IMR-90 (cell line): Measurements from ENCODE around the gene FGFR4. TPM values are rescaled to one million over a fixed set of nuclear protein-coding genes. Genes with fewer than 3 reads are reported as not detected.

Experiments used
- ATAC-seq: fragments of 200-7000 bp; cut with Tn5 transposase; 2 replicates; pipeline ENCODE4 v1.9.1; 2020; ENCODE audit warnings: low read depth, mild to moderate bottlenecking, moderate library complexity
- BruUV-seq: library from RNA; stranded (reverse); fragments of 400-500 nt; replicated peaks from 2 replicates; lab custom pipeline; 2021; lab: Mats Ljungman, UMichigan
- CTCF ChIA-PET: fragments of 300-600 bp; formaldehyde crosslinking; extraction: SDS; loops from one replicate; lab custom pipeline; 2021; ENCODE audit warnings: antibody characterized with exemption; lab: Yijun Ruan, JAX
- POLR2A ChIA-PET: fragments of 300-600 bp; sonication (Branson Sonifier 250); formaldehyde crosslinking; loops from one replicate; lab custom pipeline; 2022; ENCODE audit warnings: antibody characterized with exemption; ENCODE audit not compliant: unreplicated experiment; lab: Charles Lee
- DNase-seq: peaks from one replicate; pipeline ENCODE4 v3.0.0; 2013
- H2AFZ ChIP-seq: replicated peaks from 2 replicates; pipeline ENCODE3; 2013; ENCODE audit warnings: low read length, mild to moderate bottlenecking; ENCODE audit not compliant: poor library complexity
- H2AK5ac ChIP-seq: 2 replicates; pipeline ENCODE4 v1.6.1; 2013; ENCODE audit warnings: low read depth, low read length, inconsistent platforms
- H2AK9ac ChIP-seq: replicated peaks from 2 replicates; pipeline ENCODE3; 2013; ENCODE audit warnings: mild to moderate bottlenecking, low read depth, low read length, moderate library complexity; ENCODE audit not compliant: poor library complexity
- H2BK120ac ChIP-seq: 2 replicates; pipeline ENCODE4 v1.6.1; 2013; ENCODE audit warnings: low read depth, low read length, inconsistent platforms
- H2BK15ac ChIP-seq: 3 replicates; pipeline ENCODE4 v1.6.1; 2013; ENCODE audit warnings: low read depth, low read length, inconsistent platforms
- H2BK20ac ChIP-seq: 2 replicates; pipeline ENCODE4 v1.6.1; 2013; ENCODE audit warnings: low read depth, mild to moderate bottlenecking, inconsistent platforms, low read length, moderate library complexity
- H2BK5ac ChIP-seq: 2 replicates; pipeline ENCODE4 v1.6.1; 2013; ENCODE audit warnings: mild to moderate bottlenecking, low read depth, low read length, inconsistent platforms; ENCODE audit not compliant: poor library complexity, severe bottlenecking
- H3K14ac ChIP-seq: replicated peaks from 2 replicates; pipeline ENCODE4 v1.6.1; 2013; ENCODE audit warnings: low read depth, low read length, inconsistent platforms
- H3K18ac ChIP-seq: 2 replicates; pipeline ENCODE4 v1.6.1; 2013; ENCODE audit warnings: low read depth, low read length, control low read depth
- H3K23ac ChIP-seq: 2 replicates; pipeline ENCODE4 v1.6.1; 2013; ENCODE audit warnings: low read depth, low read length, inconsistent platforms
- H3K27ac ChIP-seq: 2 replicates; pipeline ENCODE4 v1.5.1; 2013; ENCODE audit warnings: mild to moderate bottlenecking, control low read depth, low read length; ENCODE audit not compliant: insufficient read depth
- H3K27me3 ChIP-seq: 2 replicates; pipeline ENCODE4 v1.6.1; 2013; ENCODE audit warnings: low read length; ENCODE audit not compliant: control insufficient read depth, insufficient read depth
- H3K36me3 ChIP-seq: 2 replicates; pipeline ENCODE4 v1.6.1; 2013; ENCODE audit warnings: low read length, mixed read lengths; ENCODE audit not compliant: control insufficient read depth, insufficient read depth
- H3K4ac ChIP-seq: 2 replicates; pipeline ENCODE4 v1.6.1; 2013; ENCODE audit warnings: low read depth, low read length, inconsistent platforms
- H3K4me1 ChIP-seq: 2 replicates; pipeline ENCODE4 v1.6.1; 2013; ENCODE audit warnings: low read length, mixed read lengths; ENCODE audit not compliant: control insufficient read depth, insufficient read depth
- H3K4me2 ChIP-seq: 2 replicates; pipeline ENCODE4 v1.6.1; 2013; ENCODE audit warnings: low read depth, mild to moderate bottlenecking, control low read depth, low read length, moderate library complexity
- H3K4me3 ChIP-seq: 2 replicates; pipeline ENCODE4 v1.5.1; 2013; ENCODE audit warnings: low read depth, mild to moderate bottlenecking, control low read depth, low read length, moderate library complexity; ENCODE audit not compliant: insufficient read depth
- H3K56ac ChIP-seq: 2 replicates; pipeline ENCODE4 v1.6.1; 2013; ENCODE audit warnings: low read length, inconsistent platforms; ENCODE audit not compliant: insufficient read depth; ENCODE audit errors: extremely low read depth
- H3K79me1 ChIP-seq, 2 experiments: 2 replicates each; pipeline ENCODE4 v1.6.1; 2013; ENCODE audit warnings: low read length in 2 of 2, inconsistent platforms in 1 of 2, low read depth in 1 of 2
- H3K9ac ChIP-seq: 2 replicates; pipeline ENCODE4 v1.6.1; 2013; ENCODE audit warnings: low read depth, low read length, control low read depth
- H3K9me1 ChIP-seq: 2 replicates; pipeline ENCODE4 v1.6.1; 2013; ENCODE audit warnings: low read length, inconsistent platforms; ENCODE audit not compliant: insufficient read depth
- H3K9me3 ChIP-seq: 2 replicates; pipeline ENCODE4 v1.6.1; 2013; ENCODE audit warnings: low read length; ENCODE audit not compliant: control insufficient read depth, insufficient read depth
- H4K20me1 ChIP-seq: 2 replicates; pipeline ENCODE4 v1.6.1; 2013; ENCODE audit warnings: low read length, inconsistent platforms; ENCODE audit not compliant: insufficient read depth
- H4K5ac ChIP-seq: 2 replicates; pipeline ENCODE4 v1.6.1; 2013; ENCODE audit warnings: mild to moderate bottlenecking, low read depth, low read length, control low read depth
- H4K8ac ChIP-seq, 2 experiments: 2 replicates each; pipeline ENCODE4 v1.6.1; 2013; ENCODE audit warnings: low read depth in 2 of 2, low read length in 2 of 2, control low read depth in 1 of 2, inconsistent platforms in 1 of 2
- H4K91ac ChIP-seq: 2 replicates; pipeline ENCODE4 v1.6.1; 2013; ENCODE audit warnings: low read depth, low read length, inconsistent platforms; ENCODE audit not compliant: insufficient read depth
- BHLHE40 ChIP-seq: fragments of 150-350 bp; IDR thresholded peaks from 2 replicates; pipeline ENCODE4 v1.6.1; 2016; ENCODE audit warnings: mild to moderate bottlenecking, low read depth, low read length
- CEBPB ChIP-seq: IDR thresholded peaks from 2 replicates; pipeline ENCODE4 v1.6.1; 2012; ENCODE audit warnings: low read depth, low read length, improper control_type of control experiment
- CHD1 ChIP-seq: IDR thresholded peaks from 2 replicates; pipeline ENCODE4 v1.6.1; 2012; ENCODE audit warnings: low read depth, low read length, improper control_type of control experiment
- CTCF ChIP-seq: conservative IDR thresholded peaks from 2 replicates; pipeline ENCODE4 v1.5.1; 2012; ENCODE audit warnings: mild to moderate bottlenecking, low read depth, low read length, improper control_type of control experiment
- ELK1 ChIP-seq: fragments of 150-350 bp; IDR thresholded peaks from 2 replicates; pipeline ENCODE4 v1.6.1; 2016; ENCODE audit warnings: low read depth, mild to moderate bottlenecking, low read length, moderate library complexity, borderline replicate concordance
- FOS ChIP-seq: fragments of 150-350 bp; IDR thresholded peaks from 2 replicates; pipeline ENCODE4 v1.6.1; 2016; ENCODE audit warnings: low read depth, low read length
- MAFK ChIP-seq: IDR thresholded peaks from 2 replicates; pipeline ENCODE4 v1.6.1; 2012; ENCODE audit warnings: low read depth, low read length, improper control_type of control experiment
- MAZ ChIP-seq: IDR thresholded peaks from 2 replicates; pipeline ENCODE4 v1.6.1; 2012; ENCODE audit warnings: low read depth, mild to moderate bottlenecking, low read length, improper control_type of control experiment, moderate library complexity, borderline replicate concordance
- MXI1 ChIP-seq: IDR thresholded peaks from 2 replicates; pipeline ENCODE4 v1.6.1; 2012; ENCODE audit warnings: low read depth, mild to moderate bottlenecking, low read length, moderate library complexity, borderline replicate concordance
- NFE2L2 ChIP-seq: fragments of 150-350 bp; IDR thresholded peaks from 2 replicates; pipeline ENCODE4 v1.6.1; 2016; ENCODE audit warnings: low read depth, mild to moderate bottlenecking, low read length
- POLR2A ChIP-seq: IDR thresholded peaks from 2 replicates; pipeline ENCODE4 v1.6.1; 2012; ENCODE audit warnings: mild to moderate bottlenecking, low read depth, low read length
- RAD21 ChIP-seq: IDR thresholded peaks from 2 replicates; pipeline ENCODE4 v1.6.1; 2012; ENCODE audit warnings: low read length, improper control_type of control experiment
- RFX5 ChIP-seq: IDR thresholded peaks from 2 replicates; pipeline ENCODE4 v1.8.0; 2012; ENCODE audit warnings: low read depth, mild to moderate bottlenecking, low read length, moderate library complexity
- SMC3 ChIP-seq: fragments of 150-350 bp; IDR thresholded peaks from 2 replicates; pipeline ENCODE4 v1.6.1; 2016; ENCODE audit warnings: low read depth, mild to moderate bottlenecking, antibody characterized with exemption, low read length, moderate library complexity
- USF2 ChIP-seq: fragments of 150-350 bp; IDR thresholded peaks from 2 replicates; pipeline ENCODE4 v1.6.1; 2017; ENCODE audit warnings: mild to moderate bottlenecking, antibody characterized with exemption, low read length, low read depth
- WGBS, 2 experiments: methylation state at CpG; one replicate each; pipeline versions ENCODE4 v1.1.5 to v1.1.7; 2013; ENCODE audit warnings: missing lambda C conversion rate in 2 of 2; ENCODE audit not compliant: insufficient read length in 1 of 2; ENCODE audit errors: extremely low coverage in 2 of 2; 5-methylcytosine and 5-hydroxymethylcytosine counted together
- dilution Hi-C: fragments of 300-500 bp; cut with HindIII; formaldehyde crosslinking; loops from one replicate; pipeline ENCODE4 v1.14.3; 2018; ENCODE audit warnings: low sequenced_read_pairs; ENCODE audit not compliant: unreplicated experiment
- in situ Hi-C: fragments of 300-500 bp; cut with MboI; formaldehyde crosslinking; loops from 3 replicates; pipeline ENCODE4 v1.14.3; 2019; ENCODE audit warnings: low sequenced_read_pairs, inconsistent platforms, mixed read lengths
- intact Hi-C: fragments of 100-400 bp; cut with micrococcal nuclease; formaldehyde crosslinking; loops from 2 replicates; pipeline ENCODE4 v1.10.0; 2022
- polyA plus RNA-seq, 3 experiments: library from polyadenylated mRNA; depleted of rRNA; stranded (reverse); fragments of >200 nt; gene quantifications; 2 replicates each; pipeline ENCODE4 v1.2.3, GENCODE V29; 2012; ENCODE audit warnings: low replicate concordance in 1 of 3
- total RNA-seq: library from RNA; depleted of rRNA; stranded (reverse); fragments of >200 nt; gene quantifications from 2 replicates; pipeline ENCODE4 v1.2.3, GENCODE V29; 2012

The FGFR4 gene
- total and polyA plus RNA-seq, 2 of the 4 experiments (the other 2 are of a cell fraction), result 0.90 to 2.4 TPM

GRCh38 chr5:177095088-177095669 lies 8.5 kb downstream of the FGFR4 start:
- Histone ChIP-seq H2AK9ac (no peak overlapping the region), H2BK15ac (peak overlapping the region; percentile 42; the same call in 1 of the 3 replicates), H2AFZ (peak overlapping the region; percentile 2), H2AK5ac (peak overlapping the region; percentile 86), H3K4me3 (no peak overlapping the region), H3K18ac (peak overlapping the region; percentile 0), H3K4me1 (peaks cover 30% of the 10 kb centered on the region), H3K14ac (peak overlapping the region; percentile 51; the same call in 1 of the 2 replicates), H4K20me1 (no peaks in the 10 kb centered on the region), H3K4ac (peak overlapping the region; percentile 64), H4K91ac (peak overlapping the region; percentile 67; the same call in 1 of the 2 replicates), H3K23ac (no peak overlapping the region), H3K9ac (peak overlapping the region; percentile 23; the same call in 1 of the 2 replicates), H3K56ac (no peak overlapping the region), H3K79me1 (no peaks in the 10 kb centered on the region), H3K9me1 (0 out of 2 replicates have a peak, but pooled peaks cover 6% of the 10 kb centered on the region), H3K27me3 (no peaks in the 10 kb centered on the region), H2BK120ac (peak overlapping the region; percentile 73), H2BK20ac (peak overlapping the region; percentile 42; the same call in 1 of the 2 replicates), H3K27ac (peak overlapping the region; percentile 68), H3K36me3 (peaks cover 12% of the 10 kb centered on the region; the same call in 1 of the 2 replicates), H4K5ac (peak overlapping the region; percentile 27; the same call in 1 of the 2 replicates), H3K9me3 (no peaks in the 10 kb centered on the region), H2BK5ac (no peak overlapping the region), H4K8ac (peak overlapping the region; percentile 59 to 67; a peak in 3 of 4 replicates), H3K4me2 (no peak overlapping the region; the same call in 1 of the 2 replicates)
- peak; percentile 1; the same call in 1 of the 2 replicates for ATAC-seq
- dilution Hi-C loops (no loop called here), intact Hi-C loops (no loop called here), in situ Hi-C loops (no loop called here)
- DNase-seq, result no peak
- ChIA-PET CTCF (interaction anchor here (1.0 to 1.4 kb wide), 2 partner anchors 16 to 17 kb away, joined by 3 to 4 read pairs; no protein-coding TSS in a partner anchor), POLR2A (no interaction called here)
- 75% methylated on average over 12 of the region's 28 CpGs; no CpG with 5 or more reads in 1 of the 2 experiments for WGBS, 2 experiments
- no TSS peak for BruUV-seq
- TF ChIP-seq BHLHE40, result no peak
- TF ChIP-seq ELK1, result no peak
- no peak for TF ChIP-seq CTCF
- TF ChIP-seq RAD21, result no peak
- TF ChIP-seq SMC3, result no peak
- TF ChIP-seq RFX5, result no peak
- TF ChIP-seq CHD1, result no peak
- no peak for TF ChIP-seq MAFK
- no peak for TF ChIP-seq FOS
- no peak for TF ChIP-seq CEBPB
- no peak for TF ChIP-seq MAZ
- TF ChIP-seq POLR2A, result no peak
- no peak for TF ChIP-seq USF2
- no peak for TF ChIP-seq MXI1
- TF ChIP-seq NFE2L2, result no peak
